A673 (cell line): ENCODE results near the gene TOB2. TPM values are rescaled to one million over a fixed set of nuclear protein-coding genes. Genes with fewer than 3 reads are reported as not detected.

Experiments used
- BruUV-seq: library from RNA; stranded (reverse); fragments of 400-500 nt; replicated peaks from 2 replicates; lab custom pipeline; 2021; lab: Mats Ljungman, UMichigan
- CTCF ChIA-PET: fragments of 300-600 bp; sonication (Branson Sonifier 250); formaldehyde crosslinking; loops from one replicate; lab custom pipeline; 2022; ENCODE audit warnings: antibody characterized with exemption; lab: Charles Lee
- POLR2A ChIA-PET: fragments of 300-600 bp; sonication (Branson Sonifier 250); formaldehyde crosslinking; loops from one replicate; lab custom pipeline; 2022; ENCODE audit warnings: antibody characterized with exemption; ENCODE audit not compliant: low non-redundant PET; lab: Charles Lee
- DNase-seq: peaks from one replicate; pipeline ENCODE4 v3.0.0-alpha.2; 2015; ENCODE audit warnings: low spot score
- H3K27ac ChIP-seq: fragments of 200-600 bp; sonication (generic); 2 replicates; pipeline ENCODE4 v1.5.1; 2016; ENCODE audit warnings: mixed run types, low read depth, mild to moderate bottlenecking, mixed read lengths, antibody characterized with exemption, low read length; ENCODE audit not compliant: poor library complexity, severe bottlenecking
- H3K27me3 ChIP-seq: fragments of 200-600 bp; sonication (generic); replicated peaks from 2 replicates; pipeline ENCODE4 v1.6.1; 2017; ENCODE audit warnings: mixed run types, low read depth, mild to moderate bottlenecking, mixed read lengths, antibody characterized with exemption, low read length; ENCODE audit not compliant: insufficient read depth, poor library complexity
- H3K36me3 ChIP-seq: fragments of 200-600 bp; sonication (generic); 2 replicates; pipeline ENCODE4 v1.6.1; 2016; ENCODE audit warnings: mixed run types, mild to moderate bottlenecking, mixed read lengths, antibody characterized with exemption, low read length; ENCODE audit not compliant: insufficient read depth, poor library complexity, severe bottlenecking
- H3K4me1 ChIP-seq: fragments of 200-600 bp; sonication (generic); 2 replicates; pipeline ENCODE4 v1.6.1; 2017; ENCODE audit warnings: mixed run types, mild to moderate bottlenecking, mixed read lengths, antibody characterized with exemption, low read length; ENCODE audit not compliant: insufficient read depth, poor library complexity, severe bottlenecking
- H3K4me3 ChIP-seq: fragments of 200-600 bp; sonication (generic); 2 replicates; pipeline ENCODE4 v1.5.1; 2016; ENCODE audit warnings: low read depth, mixed run types, mild to moderate bottlenecking, mixed read lengths, low read length; ENCODE audit not compliant: poor library complexity, severe bottlenecking
- H3K9me3 ChIP-seq: fragments of 200-600 bp; sonication (generic); 2 replicates; pipeline ENCODE4 v1.6.1; 2016; ENCODE audit warnings: mixed run types, low read depth, mild to moderate bottlenecking, mixed read lengths, antibody characterized with exemption, low read length; ENCODE audit not compliant: poor library complexity, severe bottlenecking
- EZH2 ChIP-seq: fragments of 200-600 bp; sonication (generic); IDR thresholded peaks from 2 replicates; pipeline ENCODE4 v1.6.1; 2017; ENCODE audit warnings: borderline replicate concordance, low read depth, mild to moderate bottlenecking, mixed read lengths, antibody characterized with exemption, low read length; ENCODE audit not compliant: poor library complexity, severe bottlenecking
- intact Hi-C: fragments of 100-400 bp; cut with micrococcal nuclease; formaldehyde crosslinking; loops from one replicate; pipeline ENCODE4 v1.10.0; 2022; ENCODE audit not compliant: unreplicated experiment
- total RNA-seq: library from RNA; stranded (reverse); gene quantifications from 2 replicates; pipeline ENCODE4 v1.2.3, GENCODE V29; 2021
- TF ChIP-seq, protein P1 (sequence below): fragments of 300-800, 200-600 bp; sonication (generic); conservative IDR thresholded peaks from 2 replicates; pipeline ENCODE4 v1.5.1; 2017; ENCODE audit warnings: low read depth, mild to moderate bottlenecking, antibody characterized with exemption, low read length, moderate library complexity, mixed read lengths

TOB2 gene
- total RNA-seq, 1 experiment from 2014 or later: 53.8 TPM

- no peaks in the 10 kb centered on the region for H3K36me3 ChIP-seq
- ChIA-PET CTCF (no interaction called here), POLR2A (no interaction called here)
Measured at GRCh38 chr22:41384128-41384527, 62.5 kb downstream of the TOB2 start.

More at GRCh38 chr22:41384128-41384527, 62.5 kb downstream of the TOB2 start:
- BruUV-seq: no TSS peak
- Histone ChIP-seq H3K9me3 (no peaks in the 10 kb centered on the region), H3K4me1 (peaks cover 22% of the 10 kb centered on the region), H3K27me3 (no peaks in the 10 kb centered on the region), H3K27ac (no peak overlapping the region), H3K4me3 (no peak overlapping the region)
- DNase-seq: no peak
- intact Hi-C loops: no loop called here
- TF ChIP-seq, protein P1, sequence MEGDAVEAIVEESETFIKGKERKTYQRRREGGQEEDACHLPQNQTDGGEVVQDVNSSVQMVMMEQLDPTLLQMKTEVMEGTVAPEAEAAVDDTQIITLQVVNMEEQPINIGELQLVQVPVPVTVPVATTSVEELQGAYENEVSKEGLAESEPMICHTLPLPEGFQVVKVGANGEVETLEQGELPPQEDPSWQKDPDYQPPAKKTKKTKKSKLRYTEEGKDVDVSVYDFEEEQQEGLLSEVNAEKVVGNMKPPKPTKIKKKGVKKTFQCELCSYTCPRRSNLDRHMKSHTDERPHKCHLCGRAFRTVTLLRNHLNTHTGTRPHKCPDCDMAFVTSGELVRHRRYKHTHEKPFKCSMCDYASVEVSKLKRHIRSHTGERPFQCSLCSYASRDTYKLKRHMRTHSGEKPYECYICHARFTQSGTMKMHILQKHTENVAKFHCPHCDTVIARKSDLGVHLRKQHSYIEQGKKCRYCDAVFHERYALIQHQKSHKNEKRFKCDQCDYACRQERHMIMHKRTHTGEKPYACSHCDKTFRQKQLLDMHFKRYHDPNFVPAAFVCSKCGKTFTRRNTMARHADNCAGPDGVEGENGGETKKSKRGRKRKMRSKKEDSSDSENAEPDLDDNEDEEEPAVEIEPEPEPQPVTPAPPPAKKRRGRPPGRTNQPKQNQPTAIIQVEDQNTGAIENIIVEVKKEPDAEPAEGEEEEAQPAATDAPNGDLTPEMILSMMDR: no peak
- no peak for TF ChIP-seq EZH2

Other genes starting within 250 kb of the TOB2 start
- 31.9 and 32.0 TPM in 2 replicates for gene L3MBTL2, start 241.5 kb downstream of the TOB2 start, total RNA-seq
- not detected in 2 replicates for gene CHADL, start 205.9 kb downstream of the TOB2 start, total RNA-seq
- gene RANGAP1, start 160.6 kb downstream of the TOB2 start, total RNA-seq: 159 and 177 TPM in 2 replicates
- 83.9 and 90.4 TPM in 2 replicates for gene ZC3H7B, start 145.3 kb downstream of the TOB2 start, total RNA-seq
- 3.9 and 8.0 TPM in 2 replicates for gene TEF, start 64.9 kb downstream of the TOB2 start, total RNA-seq
- gene PHF5A, start 21.9 kb upstream of the TOB2 start, total RNA-seq: 72.6 and 85.5 TPM in 2 replicates
- gene ACO2, start 22.3 kb upstream of the TOB2 start, total RNA-seq: 125 and 127 TPM in 2 replicates
- gene POLR3H, start 97.7 kb upstream of the TOB2 start, total RNA-seq: 79.5 and 92.1 TPM in 2 replicates
- 1.8 and 2.6 TPM in 2 replicates for gene CSDC2, start 114.2 kb upstream of the TOB2 start, total RNA-seq
- 26.8 and 30.5 TPM in 2 replicates for gene PMM1, start 143.0 kb upstream of the TOB2 start, total RNA-seq
- gene DESI1, start 174.2 kb upstream of the TOB2 start, total RNA-seq: 44.0 and 47.6 TPM in 2 replicates
- 545 and 558 TPM in 2 replicates for gene XRCC6, start 174.5 kb upstream of the TOB2 start, total RNA-seq
- 216 and 223 TPM in 2 replicates for gene SNU13, start 242.1 kb upstream of the TOB2 start, total RNA-seq